Measurements from ENCODE around the gene PDE6G.

PDE6G gene

DNA sequence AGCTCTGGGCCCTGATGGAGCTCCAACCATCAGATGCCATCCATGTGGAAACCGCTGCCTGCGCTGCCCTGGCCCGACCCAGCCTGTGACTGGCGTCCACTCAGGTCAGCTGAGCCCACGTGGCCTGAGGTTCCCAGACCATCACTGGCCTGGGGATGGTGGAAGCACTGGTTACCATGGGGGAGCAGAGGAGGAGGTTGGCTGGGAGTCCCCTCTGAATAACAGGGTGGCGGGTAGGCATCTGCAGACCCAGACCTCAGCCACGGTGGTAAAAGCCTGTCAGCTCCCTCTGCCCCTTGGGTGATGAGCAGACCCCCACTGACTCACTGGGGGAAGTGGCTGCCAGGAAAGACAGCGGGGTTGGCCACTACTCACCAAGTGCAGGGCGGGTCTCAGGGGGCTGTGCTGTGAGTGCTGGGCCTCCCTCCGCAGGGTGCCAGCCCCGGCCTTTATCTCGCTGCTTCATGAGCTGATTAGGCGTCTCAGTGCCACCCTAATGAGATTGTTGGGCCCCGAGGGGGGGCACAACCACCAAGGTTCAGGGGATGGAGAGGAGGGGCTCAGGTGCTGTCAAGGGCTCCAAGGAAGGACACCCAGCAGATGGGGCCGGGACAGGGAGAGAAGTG lies at the start of gene PDE6G:
PDE6G (minus strand) TSS at position 425 of the 626 bp plus-strand sequence. CDS start 3,237 bp downstream, outside the sequence.
- peak in 1 of 2 experiments; percentile 38 for DNase-seq

DNA sequence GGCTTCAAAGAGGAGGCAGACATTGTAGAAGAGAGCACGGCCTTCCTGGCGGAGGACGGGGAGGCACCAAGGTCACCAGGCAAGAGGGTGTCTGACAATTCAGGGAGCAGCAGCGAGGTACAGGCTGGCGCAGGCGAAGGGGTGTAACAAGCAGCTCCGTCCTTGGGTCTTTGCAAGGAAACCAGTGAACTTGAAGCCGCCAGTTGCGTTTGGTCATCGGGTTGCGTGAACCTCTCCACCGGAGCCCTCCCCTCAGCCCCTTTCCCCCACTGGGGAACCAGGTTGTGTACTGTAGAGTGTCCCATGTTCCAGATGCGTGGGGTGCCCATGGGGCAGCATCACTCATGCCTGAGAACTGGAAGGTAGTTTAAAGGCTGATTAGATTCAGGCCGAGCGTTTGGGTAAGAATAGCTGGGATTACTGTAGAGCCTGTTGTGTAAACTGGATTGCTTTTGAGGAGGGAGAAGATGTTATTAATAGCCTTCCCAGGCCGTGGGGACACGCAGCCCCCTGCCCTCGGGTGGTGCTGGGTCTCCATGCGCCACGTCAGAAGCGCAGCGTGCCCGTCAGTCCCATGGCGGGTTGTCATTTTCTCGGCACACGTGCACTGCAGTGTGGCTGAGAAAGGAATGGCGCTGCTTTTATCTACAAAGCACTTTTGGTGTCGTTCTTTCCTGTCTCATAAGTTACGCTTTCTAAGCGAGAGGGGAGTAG lies 49.3 kb upstream of the PDE6G start:
- no peak for DNase-seq

DNA sequence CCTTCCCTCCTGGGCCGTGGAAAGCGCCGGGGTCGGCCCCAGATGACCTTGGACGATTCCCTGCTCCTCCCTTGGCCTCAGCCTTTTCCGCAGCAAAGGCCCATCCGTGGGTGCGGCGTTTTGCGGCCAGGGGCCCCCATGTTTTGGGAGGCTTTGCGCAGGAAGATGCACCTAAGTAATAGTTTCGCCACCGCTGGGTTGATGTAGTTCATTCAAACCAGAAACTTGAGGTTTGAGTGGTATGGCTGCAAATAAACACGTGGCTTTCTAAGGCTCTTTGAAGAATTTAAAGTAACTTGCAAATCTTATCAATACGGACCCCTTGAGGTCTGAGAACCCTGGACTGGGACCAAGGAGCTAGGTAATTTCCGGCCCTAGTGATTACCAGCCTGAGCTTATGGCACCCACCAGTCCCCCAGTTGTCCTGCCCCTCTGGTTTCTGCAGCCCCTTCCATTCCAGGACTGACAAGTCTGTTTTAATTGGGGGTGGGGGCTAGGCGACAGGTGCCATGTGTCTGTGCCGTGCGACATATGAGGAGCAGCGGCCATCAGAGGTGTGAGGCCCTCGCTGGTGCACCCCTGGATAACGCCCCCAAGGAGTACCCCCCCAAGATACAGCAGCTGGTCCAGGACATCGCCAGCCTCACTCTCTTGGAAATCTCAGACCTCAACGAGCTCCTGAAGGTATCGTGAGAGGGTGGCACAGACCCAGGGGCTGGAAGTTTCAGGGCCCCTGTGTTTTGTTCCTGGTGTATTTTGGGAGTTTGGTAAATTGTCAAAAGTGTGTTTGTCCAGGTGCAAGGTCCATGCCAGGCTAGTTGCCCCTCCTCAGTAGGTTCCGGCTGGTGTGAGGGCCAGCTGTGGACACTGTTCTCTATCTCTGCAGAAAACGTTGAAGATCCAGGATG lies 47.7 kb upstream of the PDE6G start:
- peak in 1 of 2 experiments; percentile 46 for DNase-seq

DNA sequence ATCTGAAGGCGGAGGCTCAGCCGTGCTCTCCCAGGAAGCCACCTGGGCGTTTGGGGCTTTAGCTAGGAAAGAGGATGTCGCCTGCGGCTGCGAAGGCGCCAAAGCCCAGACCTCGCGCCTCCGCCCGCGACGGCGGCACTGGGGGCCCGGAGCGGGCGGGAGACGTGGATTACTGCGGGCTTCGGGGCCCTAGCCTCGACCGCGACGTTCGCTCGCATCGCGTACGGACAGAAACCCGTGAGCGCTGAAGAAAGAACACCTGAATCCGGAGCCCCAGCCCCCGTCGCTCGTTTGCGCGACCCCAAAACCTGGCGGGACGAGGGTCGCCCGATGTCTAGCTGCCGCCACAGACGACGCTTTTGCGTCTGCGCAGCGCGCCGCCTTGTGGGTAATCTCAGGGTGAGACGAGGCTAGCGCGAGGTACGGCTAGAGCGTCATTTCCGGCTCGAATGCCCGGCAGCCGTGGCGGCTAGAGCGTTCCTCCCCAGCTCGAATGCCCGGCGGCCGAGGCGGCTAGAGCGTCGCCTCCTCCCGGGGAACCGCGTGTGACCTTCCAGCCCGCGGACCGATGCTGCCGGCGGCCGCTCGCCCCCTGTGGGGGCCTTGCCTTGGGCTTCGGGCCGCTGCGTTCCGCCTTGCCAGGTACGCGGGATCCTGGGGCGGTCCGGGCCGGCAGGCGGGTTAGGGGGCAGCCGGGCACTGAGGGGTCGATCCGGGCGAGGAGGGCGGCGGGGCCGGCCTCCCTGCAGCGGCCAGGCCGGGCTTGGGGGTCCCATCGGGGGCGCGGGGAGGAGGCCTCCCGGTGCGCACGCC lies 46.8 kb upstream of the PDE6G start, which contains the start of gene MRPL12:
MRPL12 (plus strand) TSS at position 434 of the 813 bp plus-strand sequence; CDS start at position 569, 135 bp downstream.
- DNase-seq = peak; percentile 96 to 99

DNA sequence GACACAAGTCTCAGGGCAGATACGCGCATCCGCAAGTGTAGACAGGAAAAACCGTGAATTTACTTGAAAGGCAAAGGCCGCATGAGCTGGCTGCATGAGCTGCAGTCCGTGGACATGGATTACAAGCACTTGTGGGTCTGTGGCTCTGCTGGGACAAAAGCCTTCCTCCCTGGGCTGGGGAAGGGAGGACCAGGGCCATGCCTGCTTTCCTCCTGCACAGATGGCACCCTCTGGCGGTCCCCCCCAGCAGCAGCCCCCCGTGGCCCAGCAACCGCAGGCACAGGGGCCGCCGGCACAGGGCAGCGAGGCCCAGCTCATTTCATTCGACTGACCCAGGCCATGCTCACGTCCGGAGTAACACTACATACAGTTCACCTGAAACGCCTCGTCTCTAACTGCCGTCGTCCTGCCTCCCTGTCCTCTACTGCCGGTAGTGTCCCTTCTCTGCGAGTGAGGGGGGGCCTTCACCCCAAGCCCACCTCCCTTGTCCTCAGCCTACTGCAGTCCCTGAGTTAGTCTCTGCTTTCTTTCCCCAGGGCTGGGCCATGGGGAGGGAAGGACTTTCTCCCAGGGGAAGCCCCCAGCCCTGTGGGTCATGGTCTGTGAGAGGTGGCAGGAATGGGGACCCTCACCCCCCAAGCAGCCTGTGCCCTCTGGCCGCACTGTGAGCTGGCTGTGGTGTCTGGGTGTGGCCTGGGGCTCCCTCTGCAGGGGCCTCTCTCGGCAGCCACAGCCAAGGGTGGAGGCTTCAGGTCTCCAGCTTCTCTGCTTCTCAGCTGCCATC lies 45.1 kb upstream of the PDE6G start:
- peak in 1 of 2 experiments; percentile 40 for DNase-seq

DNA sequence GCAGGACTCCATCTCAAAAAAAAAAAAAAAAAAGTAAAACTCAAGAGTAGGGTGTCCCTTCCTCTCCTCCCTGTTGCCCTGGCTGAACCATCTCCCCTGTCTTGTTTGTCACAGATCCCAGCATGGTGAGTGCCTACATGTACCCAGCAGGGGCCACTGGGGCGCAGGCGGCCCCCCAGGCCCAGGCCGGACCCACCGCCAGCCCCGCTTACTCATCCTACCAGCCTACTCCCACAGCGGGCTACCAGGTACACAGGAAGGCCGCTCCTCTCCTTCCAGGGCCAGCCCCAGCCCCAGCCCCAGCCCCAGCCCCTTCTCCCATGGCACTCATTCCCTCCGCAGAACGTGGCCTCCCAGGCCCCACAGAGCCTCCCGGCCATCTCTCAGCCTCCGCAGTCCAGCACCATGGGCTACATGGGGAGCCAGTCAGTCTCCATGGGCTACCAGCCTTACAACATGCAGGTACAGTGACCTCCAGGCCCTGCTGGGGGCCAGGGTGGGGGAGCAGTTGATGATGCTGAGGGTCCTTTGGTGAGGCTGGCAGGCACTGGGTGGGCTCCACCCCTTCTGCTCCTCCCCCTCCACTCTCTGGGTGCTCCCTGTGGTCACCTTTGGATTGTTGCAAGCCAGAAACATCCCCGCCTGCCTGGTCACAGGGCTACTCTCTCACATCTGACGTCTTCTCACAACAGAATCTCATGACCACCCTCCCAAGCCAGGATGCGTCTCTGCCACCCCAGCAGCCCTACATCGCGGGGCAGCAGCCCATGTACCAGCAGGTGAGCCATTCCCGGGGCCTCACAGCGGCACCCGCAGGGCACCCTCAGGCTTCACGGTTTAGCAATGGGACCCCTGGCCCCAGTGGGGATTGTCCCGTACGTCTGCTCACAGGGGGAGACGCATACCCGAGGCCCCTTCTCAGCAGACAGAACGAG lies 44.3 kb upstream of the PDE6G start:
- DNase-seq = no peak

DNA sequence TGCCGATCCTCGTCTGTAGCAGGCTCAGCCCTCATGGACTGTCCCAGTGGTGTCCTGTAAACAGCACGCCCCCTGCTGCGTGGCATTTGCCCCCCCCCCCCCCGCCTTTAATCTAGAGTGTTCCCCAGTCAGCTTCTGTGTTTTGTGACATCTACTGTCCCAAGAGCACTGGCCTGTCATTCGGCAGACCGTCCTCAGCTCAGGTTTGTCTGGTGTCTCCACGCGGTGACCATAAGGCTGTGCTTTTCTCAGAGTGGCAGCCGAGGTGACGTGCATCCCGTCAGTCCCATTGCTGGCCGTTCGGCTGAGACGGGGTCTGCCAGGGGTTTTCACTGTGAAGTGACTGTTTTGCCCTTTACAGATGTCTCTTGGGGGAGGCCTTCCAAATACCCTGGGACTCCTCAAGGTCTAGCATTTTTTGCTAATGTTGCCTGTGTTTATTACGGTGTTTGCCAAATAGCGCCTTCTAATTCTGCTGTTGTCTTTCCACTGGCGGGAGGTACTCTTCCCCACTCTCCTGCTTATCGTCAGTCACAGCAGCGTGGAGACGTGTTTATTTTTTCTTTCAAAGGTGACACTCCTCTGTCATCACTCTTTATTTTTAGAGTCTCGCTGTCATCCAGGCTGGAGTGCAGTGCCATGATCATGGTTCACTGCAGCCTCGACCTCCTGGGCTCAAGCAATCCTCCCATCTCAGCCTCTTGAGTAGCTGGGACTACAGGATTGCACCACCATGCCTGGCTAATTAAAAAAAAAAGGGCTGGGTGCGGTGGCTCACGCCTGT lies 41.1 kb upstream of the PDE6G start:
- DNase-seq = no peak

DNA sequence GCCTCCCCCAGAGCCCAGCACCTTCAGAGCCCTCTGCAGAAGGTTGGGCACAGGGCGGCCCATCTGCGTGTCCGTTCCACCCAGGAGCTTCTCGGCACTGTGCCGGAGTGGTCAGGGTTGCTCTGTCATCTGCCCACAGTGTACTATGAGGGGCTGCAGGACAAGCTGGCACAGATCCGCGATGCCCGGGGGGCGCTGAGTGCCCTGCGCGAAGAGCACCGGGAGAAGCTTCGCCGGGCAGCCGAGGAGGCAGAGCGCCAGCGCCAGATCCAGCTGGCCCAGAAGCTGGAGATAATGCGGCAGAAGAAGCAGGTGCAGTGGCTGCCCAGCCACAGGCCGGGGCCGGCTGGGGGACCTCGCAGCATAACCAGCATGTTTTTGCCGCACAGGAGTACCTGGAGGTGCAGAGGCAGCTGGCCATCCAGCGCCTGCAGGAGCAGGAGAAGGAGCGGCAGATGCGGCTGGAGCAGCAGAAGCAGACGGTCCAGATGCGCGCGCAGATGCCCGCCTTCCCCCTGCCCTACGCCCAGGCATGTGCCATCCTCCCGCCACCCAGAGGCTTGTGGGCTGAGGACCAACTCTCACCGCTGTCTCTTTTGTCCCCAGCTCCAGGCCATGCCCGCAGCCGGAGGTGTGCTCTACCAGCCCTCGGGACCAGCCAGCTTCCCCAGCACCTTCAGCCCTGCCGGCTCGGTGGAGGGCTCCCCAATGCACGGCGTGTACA lies 40.0 kb upstream of the PDE6G start:
- no peak for DNase-seq

DNA sequence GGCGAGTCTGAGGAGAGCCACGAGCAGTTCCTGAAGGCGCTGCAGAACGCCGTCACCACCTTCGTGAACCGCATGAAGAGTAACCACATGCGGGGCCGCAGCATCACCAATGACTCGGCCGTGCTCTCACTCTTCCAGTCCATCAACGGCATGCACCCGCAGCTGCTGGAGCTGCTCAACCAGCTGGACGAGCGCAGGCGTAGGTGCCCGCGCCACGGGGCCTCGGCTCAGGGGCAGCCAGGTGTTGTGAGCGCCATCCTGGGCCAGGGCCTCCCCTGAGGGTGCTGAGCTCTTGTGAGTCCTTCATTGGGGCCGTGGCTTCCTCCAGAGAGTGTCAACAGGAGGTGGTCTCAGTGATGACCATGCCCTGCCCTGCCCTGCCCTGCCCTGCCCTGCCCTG lies 39.5 kb upstream of the PDE6G start:
- no peak for DNase-seq

DNA sequence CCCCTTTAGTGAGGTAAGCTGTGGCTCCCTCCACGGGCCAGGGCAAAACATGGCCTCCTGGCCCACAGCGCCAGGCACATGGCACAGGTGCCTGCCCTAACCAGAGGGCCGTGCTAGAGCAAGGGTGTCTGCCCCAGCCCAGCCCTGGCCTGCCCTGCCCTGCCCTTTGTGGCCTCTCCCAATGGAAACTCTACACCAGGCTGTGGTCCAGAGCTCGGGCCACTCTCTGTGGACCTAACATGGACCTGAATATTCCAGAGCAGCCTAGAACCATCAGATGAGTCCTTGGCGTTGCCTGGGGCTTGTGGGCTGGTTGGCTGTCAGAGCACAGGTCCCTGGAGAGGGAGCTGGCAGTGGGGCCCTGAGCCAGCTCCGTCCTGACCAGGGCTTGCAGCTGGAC lies 38.9 kb upstream of the PDE6G start:
- no peak for DNase-seq

DNA sequence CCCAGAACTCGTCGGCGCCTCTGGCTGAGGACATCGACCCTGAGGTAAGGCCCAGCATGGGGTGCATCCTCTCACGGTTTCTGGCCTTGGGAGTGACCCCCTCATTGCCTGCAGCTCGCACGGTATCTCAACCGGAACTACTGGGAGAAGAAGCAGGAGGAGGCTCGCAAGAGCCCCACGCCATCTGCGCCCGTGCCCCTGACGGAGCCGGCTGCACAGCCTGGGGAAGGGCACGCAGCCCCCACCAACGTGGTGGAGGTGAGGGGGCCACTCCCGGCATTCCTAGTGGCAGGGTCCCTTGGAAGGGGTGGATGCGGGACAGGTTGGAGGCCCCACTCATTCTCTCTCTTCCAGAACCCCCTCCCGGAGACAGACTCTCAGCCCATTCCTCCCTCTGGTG lies 38.5 kb upstream of the PDE6G start:
- no peak for DNase-seq

DNA sequence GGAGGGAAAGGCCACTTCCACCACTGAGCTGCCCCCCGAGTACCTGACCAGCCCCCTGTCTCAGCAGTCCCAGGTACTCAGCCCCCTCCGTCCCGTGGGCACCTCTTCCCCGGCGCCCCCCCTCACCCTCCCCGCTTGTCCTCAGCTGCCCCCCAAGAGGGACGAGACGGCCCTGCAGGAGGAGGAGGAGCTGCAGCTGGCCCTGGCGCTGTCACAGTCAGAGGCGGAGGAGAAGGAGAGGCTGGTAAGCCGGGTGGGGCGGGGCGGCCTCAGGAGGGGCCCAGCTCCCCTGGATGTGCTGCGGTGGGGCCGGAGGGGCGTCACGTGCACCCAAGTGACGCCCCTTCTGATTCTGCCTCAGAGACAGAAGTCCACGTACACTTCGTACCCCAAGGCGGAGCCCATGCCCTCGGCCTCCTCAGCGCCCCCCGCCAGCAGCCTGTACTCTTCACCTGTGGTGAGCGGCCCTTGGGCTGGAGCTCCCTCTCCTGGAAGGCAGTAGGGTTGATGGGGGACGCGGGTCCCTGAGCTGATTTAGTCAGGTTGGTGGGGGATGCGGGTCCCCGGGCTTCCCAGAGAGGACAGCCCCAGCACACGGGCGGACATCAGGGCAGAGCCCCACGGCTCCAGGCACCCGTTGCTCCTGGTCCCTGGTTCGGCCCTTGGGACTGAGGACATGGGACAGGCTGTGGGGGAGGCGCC lies 37.3 kb upstream of the PDE6G start:
- no peak for DNase-seq

DNA sequence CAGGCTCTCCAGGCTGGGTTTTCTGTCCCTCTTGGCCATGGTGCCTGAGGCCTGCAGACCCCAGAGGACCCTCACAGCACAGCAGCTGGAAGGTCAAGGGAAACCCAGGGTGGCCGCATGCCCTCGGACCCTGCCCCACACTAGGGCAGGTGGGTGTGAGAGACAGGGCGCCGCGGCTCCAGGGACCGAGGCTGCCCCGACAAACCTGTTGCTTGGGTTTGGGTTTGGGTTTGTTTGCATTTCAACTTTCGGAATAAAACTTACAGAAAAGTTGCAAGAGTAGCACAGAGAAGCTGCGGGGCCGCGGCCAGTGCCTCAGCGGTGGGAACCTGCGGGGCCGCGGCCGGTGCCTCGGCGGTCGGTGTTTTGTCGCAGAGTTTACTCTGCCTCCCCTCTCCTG lies 35.3 kb upstream of the PDE6G start:
- DNase-seq = no peak

DNA sequence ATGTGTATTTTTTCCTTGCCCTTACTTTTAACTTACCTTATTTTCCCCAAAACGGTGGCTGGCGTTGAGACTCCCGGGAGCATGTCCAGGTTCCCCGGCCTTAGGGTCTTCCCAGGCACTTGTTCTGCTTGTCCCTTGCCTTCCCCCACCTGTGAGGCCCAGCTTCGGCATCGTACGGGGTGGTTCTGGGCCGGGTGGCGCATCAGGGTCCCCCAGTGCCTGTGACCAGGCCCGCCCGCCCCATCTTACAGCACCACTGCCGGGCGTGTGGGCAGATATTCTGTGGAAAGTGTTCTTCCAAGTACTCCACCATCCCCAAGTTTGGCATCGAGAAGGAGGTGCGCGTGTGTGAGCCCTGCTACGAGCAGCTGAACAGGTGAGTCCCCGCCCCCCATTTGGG lies 34.9 kb upstream of the PDE6G start:
- no peak for DNase-seq

DNA sequence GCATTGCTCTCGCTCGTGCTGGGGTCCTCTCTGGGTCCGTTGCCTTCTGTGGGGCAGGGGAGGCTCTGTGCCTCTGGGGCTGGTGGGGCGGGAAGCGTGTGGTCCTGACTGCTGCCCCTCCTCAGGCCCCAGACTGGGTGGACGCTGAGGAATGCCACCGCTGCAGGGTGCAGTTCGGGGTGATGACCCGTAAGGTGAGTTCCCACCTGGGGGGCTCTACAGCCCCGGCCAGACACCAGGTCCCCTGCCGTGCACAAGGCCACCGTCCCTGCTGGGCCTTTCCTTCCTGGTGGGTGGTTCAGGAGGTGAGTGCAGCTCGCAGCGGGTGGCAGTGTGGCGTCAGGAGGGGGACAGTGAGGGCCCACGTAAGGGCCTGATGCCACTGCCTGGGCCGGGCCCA lies 34.2 kb upstream of the PDE6G start:
- no peak for DNase-seq

DNA sequence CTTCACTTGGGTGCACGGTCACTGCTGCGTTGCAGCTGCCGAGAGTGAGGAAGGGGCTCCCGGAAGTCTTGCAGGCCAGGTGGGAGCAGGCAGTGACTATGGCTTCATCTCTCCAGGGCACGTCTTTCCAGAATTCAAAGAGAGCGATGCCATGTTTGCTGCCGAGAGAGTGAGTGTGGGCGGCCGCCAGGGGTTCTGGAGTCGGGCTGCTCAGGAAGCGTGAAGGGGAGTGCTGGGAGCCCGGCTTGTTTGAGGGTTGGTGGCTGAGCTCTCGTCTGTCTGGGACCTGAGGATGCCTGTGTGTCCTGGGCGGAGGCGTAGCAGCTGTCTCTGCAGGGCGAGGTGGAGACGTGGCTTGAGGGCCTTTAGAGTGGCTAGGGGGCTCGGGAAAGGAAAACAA lies 33.7 kb upstream of the PDE6G start:
- no peak for DNase-seq

DNA sequence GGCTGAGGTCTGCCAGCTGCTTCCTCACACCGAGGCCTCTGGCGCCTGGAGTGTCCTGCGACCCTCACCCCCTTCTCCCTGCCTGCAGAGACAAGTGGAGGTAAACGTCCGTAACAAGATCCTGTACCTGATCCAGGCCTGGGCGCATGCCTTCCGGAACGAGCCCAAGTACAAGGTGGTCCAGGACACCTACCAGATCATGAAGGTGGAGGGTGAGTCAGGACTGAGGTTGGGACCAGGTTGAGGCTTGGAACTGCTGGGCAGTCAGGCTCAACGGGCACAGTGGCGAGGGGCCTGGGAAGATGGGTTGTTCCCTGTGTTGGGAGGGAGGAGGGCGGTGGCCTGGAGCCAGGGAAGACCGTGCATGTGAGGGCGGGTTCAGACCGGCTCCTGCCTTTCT lies 32.3 kb upstream of the PDE6G start:
- no peak for DNase-seq

DNA sequence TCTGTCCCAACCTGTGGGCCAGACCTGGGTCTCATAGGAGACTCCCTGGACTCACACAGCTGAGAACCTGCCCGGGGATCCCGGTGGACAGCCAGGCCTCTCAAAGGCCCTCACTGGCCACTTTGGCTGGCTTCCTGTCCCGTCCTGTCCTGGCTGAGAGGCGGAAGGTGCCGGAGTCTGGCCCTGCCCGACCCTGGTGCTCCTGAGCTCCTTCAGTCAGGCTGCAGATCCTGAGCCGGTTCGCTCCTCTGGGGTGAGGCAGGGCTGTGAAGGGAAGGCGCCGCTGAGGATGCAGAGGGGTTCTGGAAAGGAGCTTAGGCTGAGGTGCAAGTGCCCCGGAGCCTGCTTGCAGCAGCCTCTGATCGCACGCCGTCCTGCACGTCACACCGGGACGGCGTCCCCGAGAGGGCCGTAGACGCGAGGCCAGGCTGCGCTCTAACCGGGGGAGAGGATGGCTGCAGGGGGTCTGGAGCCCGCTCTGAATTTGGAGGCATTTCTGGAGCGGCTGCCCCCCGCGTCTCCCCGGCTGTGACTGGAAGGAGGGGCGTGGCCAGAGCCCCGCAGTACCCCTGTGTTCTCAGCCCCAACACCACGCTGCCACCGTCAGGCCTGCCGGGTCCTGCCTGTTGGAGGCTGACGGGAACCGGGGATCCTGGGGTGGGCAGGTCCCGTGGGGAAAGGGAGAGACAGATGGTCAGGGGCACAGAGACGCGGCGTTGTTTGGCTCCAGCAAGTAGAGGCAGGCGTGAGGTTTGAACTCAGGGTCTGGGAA lies 31.6 kb upstream of the PDE6G start:
- no peak for DNase-seq
